ENCODE results near the gene DLX6.
A peak's percentile ranks its signal among the peaks of the same experiment; 100 is the strongest.

Gene DLX6

GRCh38 chr7:97005183-97006054, at the start of gene DLX6:
Gene DLX6 (plus strand): TSS chr7:97005553. CDS start chr7:97005978, 425 bp downstream.
- DNase-seq = peak; percentile 46

DNA sequence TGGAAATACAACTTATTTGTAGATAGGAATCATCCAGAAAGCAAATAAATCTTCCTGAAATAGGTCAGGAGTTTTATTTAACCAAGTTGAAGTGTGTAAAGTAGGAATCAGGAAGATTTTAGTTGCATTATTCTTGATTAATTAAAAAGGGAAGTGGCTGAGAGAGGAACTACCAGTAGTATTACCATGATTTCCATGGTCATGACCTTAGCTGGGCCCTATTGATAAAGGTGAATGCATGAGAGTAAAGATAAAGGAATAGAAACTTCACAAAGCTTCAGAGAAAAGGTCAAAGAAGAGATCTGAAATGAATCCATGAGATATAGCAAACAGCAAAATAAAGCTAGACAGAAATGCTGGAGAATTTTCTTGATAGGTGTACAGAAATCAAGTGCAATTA, 46.2 kb upstream of the DLX6 start:
- DNase-seq = no peak

DNA sequence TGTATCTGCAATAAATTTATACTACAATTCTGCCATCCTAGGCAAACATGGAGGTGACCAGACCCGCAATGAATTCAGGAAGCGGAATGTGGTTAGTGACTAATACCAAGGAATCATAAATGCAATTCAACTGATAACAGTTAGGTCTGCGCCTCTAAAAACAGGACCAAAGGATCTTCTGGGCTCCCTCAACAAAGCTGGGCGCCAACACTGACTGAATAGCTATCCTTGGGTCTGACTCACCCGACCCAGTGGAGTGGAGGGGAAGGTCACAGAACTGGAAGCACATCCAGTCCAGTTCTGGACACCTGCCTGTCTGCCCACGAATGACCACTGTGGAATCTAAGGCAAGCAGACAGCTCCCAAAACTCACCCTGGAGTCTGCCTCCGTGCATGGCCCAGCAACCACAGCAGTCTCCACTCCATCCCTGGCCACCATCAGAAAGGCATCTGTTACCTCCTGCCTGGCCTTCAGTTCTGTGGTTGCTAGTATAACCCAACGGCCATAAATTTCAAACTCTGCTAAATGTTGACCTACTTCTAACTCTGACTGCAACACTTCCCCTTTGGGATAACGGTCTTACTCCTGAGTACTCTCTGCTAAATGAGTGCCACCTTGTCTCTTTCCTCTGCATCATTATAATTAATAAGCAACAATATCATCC, 43.0 kb upstream of the DLX6 start:
- no peak for DNase-seq

GRCh38 chr7:96968981-96969380, 36.4 kb upstream of the DLX6 start:
- DNase-seq = no peak

- no peak for DNase-seq
Observed at GRCh38 chr7:96970739-96971138, 34.6 kb upstream of the DLX6 start.

DNA sequence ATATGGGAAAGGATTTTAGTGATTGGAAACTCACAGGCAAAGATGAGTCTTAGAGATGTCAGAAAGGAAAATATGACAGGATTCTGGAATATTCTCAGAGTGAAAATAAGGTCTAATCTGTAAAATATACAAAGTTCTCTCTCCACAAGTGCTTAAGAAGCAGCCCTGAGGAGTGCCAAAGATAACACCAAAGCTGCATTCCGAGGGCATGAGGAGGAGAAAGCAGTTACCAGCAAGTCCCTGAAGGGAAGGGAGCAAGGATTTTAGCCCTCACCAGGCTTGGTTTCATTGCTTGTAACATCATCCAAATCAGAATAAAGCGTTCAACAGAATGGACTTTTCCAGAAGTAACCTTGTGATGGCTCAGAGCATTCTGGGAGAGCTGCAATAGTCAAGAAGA, 31.4 kb upstream of the DLX6 start:
- DNase-seq = peak; percentile 8

- DNase-seq = no peak
Observed at GRCh38 chr7:96976106-96976505, 29.2 kb upstream of the DLX6 start.

DNA sequence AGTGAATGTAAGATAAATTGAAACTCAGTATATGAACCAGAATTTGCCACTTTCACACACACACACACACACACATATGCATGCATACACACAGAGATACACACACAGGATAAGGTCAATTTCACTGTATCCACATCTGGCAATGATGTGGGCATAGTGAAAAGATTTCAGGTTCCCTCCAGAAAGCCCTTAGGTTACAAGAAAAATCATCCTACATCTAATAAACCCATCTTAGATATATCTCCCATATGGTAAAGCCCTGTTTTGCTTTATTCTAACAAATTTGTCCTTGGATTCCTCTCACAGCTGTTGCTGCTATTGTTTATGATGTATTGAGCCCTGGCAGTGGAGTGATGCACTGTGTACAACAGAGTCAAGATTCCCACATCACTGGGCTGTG, 27.9 kb upstream of the DLX6 start:
- no peak for DNase-seq

- DNase-seq = no peak
Observed at GRCh38 chr7:96979551-96980276, 25.6 kb upstream of the DLX6 start.

GRCh38 chr7:96982586-96982985, 22.8 kb upstream of the DLX6 start:
- no peak for DNase-seq

DNA sequence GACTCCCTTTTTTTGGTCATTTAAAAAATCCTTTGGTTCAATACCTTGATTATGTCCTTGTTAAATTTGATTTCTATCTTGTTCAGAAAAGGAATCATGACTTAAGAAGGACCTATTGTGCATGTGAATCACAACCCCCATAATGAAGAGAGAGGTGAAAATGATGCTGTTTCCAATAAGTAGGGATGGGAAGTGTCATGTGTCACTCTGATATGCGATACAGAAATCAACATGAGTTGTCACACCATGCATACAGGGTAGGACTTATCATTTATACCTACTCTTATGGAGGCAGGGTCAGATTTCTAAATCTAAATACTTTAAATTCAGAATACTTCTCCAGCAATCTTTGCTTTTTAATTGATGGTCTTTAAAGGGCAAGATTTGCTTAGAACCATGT, 19.4 kb upstream of the DLX6 start:
- no peak for DNase-seq

DNA sequence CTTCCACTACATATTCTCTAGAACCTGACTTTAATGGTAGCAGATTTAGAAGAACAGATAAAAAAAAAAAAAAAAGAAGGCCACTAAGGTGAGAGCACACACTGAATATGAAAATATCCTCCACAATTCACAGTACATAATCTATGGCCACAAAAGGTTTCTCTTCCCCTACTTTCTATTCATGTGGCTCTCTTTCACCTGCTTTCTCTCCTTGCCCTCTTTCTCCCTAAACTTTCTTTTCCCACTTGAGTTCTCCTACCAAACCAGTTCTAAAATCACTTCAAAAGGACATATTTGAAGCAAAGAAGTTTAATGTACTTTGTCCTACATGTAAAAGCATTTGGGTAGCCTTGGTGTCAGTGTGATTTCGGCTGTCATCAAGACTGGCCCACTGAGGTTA, 18.5 kb upstream of the DLX6 start:
- DNase-seq = no peak

DNA sequence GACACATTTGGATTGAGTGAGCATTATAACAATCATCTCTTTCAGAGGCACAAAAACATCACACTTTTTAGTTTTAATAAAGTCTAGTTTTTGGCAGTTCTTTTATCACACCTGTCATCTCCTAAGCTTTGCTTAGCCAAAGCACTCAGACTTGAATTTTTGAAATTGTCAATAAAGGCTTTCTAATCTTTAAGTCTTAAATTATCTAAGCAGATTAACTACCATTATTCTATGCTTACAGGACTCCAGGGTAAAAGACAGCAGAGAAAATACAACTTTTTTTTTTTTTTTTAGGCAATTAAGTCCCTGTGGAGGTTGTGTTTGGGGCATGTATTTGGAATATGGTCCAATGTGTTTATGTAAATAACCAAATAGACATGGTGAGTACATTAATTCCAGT, 17.6 kb upstream of the DLX6 start:
- DNase-seq = no peak

GRCh38 chr7:96989241-96989858, 16.0 kb upstream of the DLX6 start:
- no peak for DNase-seq

DNA sequence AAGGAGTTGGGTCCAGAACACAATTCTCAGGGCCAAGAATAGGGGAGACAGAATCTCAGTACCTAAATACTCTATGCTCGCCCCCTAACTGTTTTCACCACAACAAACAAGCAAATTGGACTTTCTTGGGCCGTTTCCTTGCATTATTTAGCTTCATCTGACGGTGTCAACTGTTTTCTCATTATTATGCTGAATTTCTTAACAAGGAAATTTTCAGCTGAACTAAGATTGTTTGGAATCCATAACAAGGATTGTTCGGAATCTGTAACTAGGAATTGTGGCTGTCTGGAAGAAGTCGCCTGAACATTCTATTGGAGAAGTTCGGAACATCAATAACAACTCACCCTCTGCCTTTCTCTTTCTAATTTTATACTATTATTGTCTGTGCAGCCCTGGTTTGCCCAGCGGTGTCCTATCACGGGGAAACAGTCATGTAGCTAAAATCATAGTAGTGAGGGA, 15.5 kb upstream of the DLX6 start:
- DNase-seq = no peak

DNA sequence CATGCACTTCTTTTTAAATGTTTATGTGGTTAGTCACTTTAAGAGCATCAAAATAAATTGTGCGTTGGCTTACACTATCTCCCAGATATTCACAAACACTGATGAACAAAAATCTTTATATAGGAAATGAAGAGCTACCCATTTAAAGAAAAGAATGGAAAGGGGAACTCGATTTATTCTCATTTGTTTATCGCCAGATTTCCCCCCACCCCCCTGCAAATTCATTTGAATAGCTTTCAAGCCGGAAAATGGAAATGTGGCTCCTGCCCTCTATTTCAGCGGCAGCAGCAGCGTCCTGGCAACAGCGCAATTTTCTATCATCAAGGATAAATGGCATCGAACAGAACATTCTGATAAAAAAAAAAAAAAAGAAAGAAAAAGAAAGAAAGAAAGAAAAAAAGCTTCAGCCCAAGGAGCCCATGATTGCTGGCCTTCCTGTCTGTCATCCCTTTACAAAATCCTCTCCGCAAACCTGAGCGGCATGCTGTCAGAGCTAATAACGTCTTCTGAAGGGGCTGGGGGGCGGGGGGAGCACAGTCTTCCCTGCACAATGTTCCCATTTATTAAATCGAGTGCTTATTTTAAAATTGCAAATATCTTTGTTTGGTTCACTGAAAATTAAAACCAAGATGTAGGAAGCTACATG, 13.7 kb upstream of the DLX6 start:
- DNase-seq = no peak

DNA sequence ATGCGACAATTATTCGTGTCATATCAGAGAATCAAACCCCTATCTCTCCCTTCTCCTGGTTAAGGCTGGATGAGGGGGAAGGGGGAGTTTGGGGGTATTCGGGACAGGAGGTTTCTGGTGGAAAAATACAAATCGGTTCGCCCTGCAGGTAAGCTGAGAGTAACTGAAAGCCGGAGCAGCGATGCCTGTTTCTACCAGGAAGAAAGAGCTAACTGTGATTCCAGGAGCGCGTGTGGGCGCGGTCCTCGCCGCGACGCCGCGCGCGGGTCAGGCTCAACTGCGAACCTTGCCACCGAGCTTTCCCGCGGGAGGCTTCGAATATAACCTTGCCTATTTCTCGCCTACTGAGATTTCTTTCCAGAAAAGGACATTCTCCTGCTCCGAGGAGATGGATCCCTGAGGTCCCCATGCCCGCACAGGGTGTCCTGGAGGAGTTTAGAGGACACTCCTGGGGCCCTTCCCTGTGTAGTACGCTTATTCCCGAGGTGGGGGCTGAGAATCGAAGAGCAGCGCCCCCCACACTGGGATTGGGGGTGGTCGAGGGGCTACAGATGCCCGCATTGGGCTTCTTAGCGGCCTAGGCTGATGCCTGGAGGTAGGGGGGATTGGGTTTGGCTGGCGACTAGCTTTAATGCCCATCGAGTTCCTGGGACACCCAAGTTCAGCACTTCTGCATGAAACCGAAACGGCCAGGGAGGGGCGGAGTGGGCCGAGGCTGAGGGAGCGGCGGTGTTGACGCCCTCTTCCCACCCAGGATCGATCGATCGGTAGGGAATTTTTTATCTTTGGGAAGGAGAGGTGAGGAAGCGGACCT, 13.0 kb upstream of the DLX6 start:
- DNase-seq = no peak

DNA sequence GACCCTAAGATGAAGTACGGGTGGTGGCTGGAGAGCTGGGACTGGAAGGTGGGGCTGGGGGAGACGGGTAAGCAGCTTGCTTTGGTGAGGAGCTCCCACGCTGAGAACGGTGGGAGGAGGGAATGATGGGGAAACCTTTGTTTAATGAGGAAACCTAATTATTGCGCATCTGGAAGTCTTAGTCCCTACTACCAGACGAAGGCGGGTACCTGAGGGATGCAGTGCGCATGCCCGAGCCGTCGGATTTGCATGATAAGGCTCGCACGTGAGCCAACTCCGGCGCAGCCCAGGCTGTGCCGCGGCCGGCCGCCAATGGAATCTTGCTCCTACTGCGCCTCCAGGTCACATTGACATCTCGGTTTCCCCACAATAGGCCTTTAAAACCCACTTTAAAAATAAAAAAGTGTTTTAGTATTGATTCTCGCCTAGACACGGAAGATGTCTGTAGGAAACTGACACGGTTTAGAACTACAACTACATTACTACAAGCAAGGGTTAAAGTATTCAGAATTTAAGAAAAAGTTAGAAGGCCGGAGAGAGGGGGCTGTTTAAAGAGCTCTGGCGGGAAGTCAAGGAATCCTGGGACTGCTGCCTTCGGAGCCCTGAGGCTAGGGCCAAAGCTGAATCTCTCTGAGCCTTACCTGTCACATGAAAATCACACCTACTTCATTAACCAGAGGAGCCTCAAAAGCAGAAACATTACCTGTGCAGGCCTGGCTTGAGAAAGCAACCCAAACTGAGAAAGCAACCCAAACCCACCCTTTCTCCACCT, 12.1 kb upstream of the DLX6 start:
- no peak for DNase-seq

- DNase-seq = no peak
Observed at GRCh38 chr7:96993980-96994379, 11.4 kb upstream of the DLX6 start.

- DNase-seq = no peak
Observed at GRCh38 chr7:96995406-96996110, 9.8 kb upstream of the DLX6 start.

Measured in fibroblast of skin of right biceps (primary cell).